ENCODE data around the gene CTCF.

DNA sequence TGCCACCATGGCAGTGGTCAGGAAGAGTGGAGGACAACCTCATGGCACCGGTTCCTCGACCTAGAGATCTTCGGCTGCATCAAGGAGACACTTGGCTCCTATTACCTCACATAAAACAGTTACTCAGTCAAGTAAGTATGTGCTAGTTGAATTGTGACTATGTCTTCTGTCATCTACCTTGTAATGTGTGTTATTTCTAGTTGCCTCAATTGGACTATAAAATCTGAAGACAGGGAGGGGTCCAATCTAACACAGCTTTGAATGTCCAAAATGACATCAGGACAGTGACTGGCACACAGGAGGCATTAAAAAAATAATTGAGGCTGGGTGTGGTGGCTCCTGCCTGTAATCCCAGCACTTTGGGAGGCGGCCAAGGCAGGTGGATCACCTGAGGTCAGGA is 121.4 kb downstream of the CTCF start:
- TF ChIP-seq, protein P1, sequence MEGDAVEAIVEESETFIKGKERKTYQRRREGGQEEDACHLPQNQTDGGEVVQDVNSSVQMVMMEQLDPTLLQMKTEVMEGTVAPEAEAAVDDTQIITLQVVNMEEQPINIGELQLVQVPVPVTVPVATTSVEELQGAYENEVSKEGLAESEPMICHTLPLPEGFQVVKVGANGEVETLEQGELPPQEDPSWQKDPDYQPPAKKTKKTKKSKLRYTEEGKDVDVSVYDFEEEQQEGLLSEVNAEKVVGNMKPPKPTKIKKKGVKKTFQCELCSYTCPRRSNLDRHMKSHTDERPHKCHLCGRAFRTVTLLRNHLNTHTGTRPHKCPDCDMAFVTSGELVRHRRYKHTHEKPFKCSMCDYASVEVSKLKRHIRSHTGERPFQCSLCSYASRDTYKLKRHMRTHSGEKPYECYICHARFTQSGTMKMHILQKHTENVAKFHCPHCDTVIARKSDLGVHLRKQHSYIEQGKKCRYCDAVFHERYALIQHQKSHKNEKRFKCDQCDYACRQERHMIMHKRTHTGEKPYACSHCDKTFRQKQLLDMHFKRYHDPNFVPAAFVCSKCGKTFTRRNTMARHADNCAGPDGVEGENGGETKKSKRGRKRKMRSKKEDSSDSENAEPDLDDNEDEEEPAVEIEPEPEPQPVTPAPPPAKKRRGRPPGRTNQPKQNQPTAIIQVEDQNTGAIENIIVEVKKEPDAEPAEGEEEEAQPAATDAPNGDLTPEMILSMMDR (IDR thresholded peaks at IDR 0.05) = no peak
- TF ChIP-seq TCF7L2 (IDR thresholded peaks at IDR 0.05; ENCODE audit: low read depth, low read length) (no peak), SIN3A (IDR thresholded peaks at IDR 0.05; ENCODE audit: borderline replicate concordance, insufficient read depth, low read depth, low read length) (no peak)

Measured in Panc1 (cell line).